ENCODE data around the gene EPB41.

Gene EPB41

GRCh38 chr1:28890836-28891235 is 23.5 kb upstream of the EPB41 start:
- no peak for DNase-seq (ENCODE audit: low read depth)

GRCh38 chr1:28891256-28891655 is 23.1 kb upstream of the EPB41 start:
- no peak overlapping the region for H3K4me3 ChIP-seq (ENCODE audit: low read depth, low read length)
- in situ Hi-C loops (cut with HindIII; ENCODE audit: low sequenced_read_pairs), result no loop called here
- no peak for DNase-seq (ENCODE audit: low read depth)
- TF ChIP-seq CTCF (IDR thresholded peaks at IDR 0.05; ENCODE audit: low read depth, low read length, missing control alignments), result no peak

More at GRCh38 chr1:28890836-28891235, 23.5 kb upstream of the EPB41 start:
- no peak overlapping the region for H3K4me3 ChIP-seq (ENCODE audit: low read depth, low read length)
- in situ Hi-C loops (cut with HindIII; ENCODE audit: low sequenced_read_pairs), result no loop called here
- TF ChIP-seq CTCF (IDR thresholded peaks at IDR 0.05; ENCODE audit: low read depth, low read length, missing control alignments), result no peak

- peak; percentile 47 for TF ChIP-seq CTCF (IDR thresholded peaks at IDR 0.05; ENCODE audit: low read depth, low read length, missing control alignments)
- no peak for DNase-seq (ENCODE audit: low read depth)
- H3K4me3 ChIP-seq (ENCODE audit: low read depth, low read length), result no peak overlapping the region
- in situ Hi-C loops (cut with HindIII; ENCODE audit: low sequenced_read_pairs), result no loop called here
Measured at GRCh38 chr1:28893403-28894102, 20.8 kb upstream of the EPB41 start.

GRCh38 chr1:28894785-28895184 is 19.6 kb upstream of the EPB41 start:
- no peak for TF ChIP-seq CTCF (IDR thresholded peaks at IDR 0.05; ENCODE audit: low read depth, low read length, missing control alignments)
- H3K4me3 ChIP-seq (ENCODE audit: low read depth, low read length), result no peak overlapping the region
- no peak for DNase-seq (ENCODE audit: low read depth)
- in situ Hi-C loops (cut with HindIII; ENCODE audit: low sequenced_read_pairs), result no loop called here

GRCh38 chr1:28895896-28896608 is 18.3 kb upstream of the EPB41 start:
- TF ChIP-seq CTCF (IDR thresholded peaks at IDR 0.05; ENCODE audit: low read depth, low read length, missing control alignments), result no peak
- no peak for DNase-seq (ENCODE audit: low read depth)
- in situ Hi-C loops (cut with HindIII; ENCODE audit: low sequenced_read_pairs), result no loop called here
- H3K4me3 ChIP-seq (ENCODE audit: low read depth, low read length), result no peak overlapping the region

GRCh38 chr1:28896609-28896986 is 17.8 kb upstream of the EPB41 start:
- no peak overlapping the region for H3K4me3 ChIP-seq (ENCODE audit: low read depth, low read length)
- DNase-seq (ENCODE audit: low read depth), result no peak
- no peak for TF ChIP-seq CTCF (IDR thresholded peaks at IDR 0.05; ENCODE audit: low read depth, low read length, missing control alignments)
- in situ Hi-C loops (cut with HindIII; ENCODE audit: low sequenced_read_pairs), result no loop called here

All from astrocyte of the cerebellum (primary cell).